HG03280 (cell line): ENCODE results near the gene CREB1.
"Not testable (repeated sequence)": the region's sequence is repeated elsewhere in the genome, so short reads cannot be mapped to it uniquely, and the experiment has no call there.

ENCODE experiments used
- ATAC-seq: cut with Tn5 transposase; IDR thresholded peaks from one replicate; pipeline ENCODE4 v1.9.1; 2021; ENCODE audit warnings: mild to moderate bottlenecking, moderate library complexity; ENCODE audit not compliant: unreplicated experiment

Gene CREB1

DNA sequence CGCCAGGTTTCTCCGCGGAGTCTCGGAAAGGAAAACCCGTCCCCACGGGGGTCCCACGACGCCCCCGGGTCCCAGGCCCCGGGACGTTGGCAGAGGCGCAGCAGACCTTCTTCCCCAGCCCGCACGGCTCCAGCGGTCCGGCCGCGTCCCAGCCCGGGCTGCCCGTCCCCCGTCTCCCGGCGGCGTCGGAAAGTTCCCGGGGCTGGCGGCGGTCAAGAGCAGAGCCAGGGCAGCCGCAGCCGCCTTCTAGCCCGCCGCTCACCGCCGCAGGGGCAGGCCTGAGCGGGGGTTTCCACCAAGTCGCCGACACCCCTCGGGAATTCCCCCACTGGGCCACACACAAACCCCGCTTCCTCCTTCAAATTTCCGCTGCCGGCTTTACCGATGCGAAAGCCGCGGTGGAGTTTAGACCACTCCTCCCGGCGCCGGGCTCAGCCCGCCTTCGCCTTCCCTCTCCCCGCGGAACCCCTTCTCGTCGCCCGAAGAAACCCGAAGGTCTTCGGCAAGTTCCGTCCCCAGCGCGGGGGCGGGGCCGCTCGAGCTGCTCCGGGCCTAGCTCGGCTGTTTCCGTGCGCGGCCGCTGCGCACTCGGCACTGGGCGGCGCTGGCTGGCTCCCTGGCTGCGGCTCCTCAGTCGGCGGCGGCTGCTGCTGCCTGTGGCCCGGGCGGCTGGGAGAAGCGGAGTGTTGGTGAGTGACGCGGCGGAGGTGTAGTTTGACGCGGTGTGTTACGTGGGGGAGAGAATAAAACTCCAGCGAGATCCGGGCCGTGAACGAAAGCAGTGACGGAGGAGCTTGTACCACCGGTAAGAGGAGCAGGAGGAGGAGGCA, at the start of gene CREB1:
Gene CREB1 (plus strand): TSS at position 633 of the 830 bp plus-strand sequence. CDS start 25,674 bp downstream, outside the sequence.
- peak; percentile 86 for ATAC-seq

DNA sequence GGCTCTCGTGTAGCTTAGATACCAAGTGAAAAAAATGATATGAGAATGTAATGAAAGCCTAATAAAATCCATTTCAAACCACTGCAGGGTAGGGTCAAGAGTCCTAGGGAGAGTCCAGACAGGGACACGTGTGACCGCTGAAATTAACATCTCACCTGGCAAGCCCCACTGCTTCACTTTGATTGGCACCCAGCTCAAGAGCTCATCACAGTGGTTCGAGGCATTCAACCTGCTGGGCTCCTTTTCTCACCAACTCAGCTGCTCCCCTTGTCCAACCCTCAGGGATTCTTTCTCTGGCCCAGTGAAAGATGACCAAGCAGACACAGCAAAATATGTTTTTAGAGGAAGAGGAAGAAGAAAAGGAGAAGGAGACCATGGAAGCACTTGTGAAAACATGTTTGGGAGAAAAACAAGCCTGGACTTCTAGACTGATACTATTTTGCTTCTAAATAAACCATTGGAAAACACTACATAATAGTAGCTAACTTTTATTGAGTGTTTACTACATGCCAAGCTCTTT, 49.2 kb upstream of the CREB1 start:
- no peak for ATAC-seq

DNA sequence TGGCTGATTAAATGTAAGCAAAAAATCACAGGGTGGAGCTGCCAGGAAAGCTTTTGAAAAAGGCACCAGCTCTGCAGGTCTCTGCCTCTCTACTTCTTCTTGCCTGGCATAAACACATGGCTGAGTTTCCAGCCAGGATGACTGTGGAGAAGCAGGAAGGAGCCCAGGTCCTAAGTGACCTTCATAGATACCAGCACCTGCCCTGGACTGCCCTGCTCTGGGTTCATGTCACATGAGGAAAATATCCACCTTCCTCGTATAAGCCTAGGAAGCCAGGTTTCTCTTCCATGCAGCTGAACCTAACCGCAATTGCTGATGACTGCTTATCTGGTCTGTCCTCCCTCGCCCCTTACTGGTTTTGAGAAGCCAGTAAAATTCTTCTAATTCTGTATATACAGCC, 47.8 kb upstream of the CREB1 start:
- no peak for ATAC-seq

DNA sequence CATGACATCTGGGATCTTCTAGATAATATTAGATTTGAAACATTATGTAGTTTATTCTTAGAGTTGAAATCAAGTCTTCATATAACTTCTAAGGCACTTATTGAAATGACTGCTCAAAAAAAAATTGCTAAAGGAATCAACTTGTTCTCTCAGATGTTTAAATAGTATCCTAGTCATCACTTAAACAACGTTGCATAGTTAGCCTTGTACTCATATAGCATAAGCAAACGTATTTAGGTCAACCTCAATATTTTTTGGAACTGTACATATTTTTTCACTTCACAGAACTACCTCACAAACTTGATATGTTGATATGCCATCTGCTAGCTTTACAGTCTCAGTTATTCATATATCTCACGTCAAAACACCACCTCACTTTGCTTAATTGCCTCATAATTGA, 47.1 kb upstream of the CREB1 start:
- no peak for ATAC-seq

DNA sequence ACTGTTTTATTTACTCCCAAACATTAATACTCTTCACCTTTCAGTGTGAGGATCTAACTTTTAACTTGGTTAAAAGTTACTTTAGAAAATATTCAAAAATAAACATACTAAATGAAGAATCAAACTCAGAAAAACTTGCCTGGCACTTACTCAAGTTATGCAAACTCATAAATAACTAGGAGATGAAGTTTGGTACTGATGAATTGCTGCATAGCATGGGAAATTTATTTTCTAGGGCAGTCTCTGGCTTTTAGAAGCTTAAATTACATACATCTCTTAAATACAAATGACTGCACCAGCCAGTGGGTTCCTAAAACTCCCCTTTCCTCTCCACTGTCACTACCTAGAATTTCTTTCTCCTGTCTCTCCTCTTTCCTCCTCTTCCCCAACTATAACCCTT, 46.7 kb upstream of the CREB1 start:
- ATAC-seq, result no peak

DNA sequence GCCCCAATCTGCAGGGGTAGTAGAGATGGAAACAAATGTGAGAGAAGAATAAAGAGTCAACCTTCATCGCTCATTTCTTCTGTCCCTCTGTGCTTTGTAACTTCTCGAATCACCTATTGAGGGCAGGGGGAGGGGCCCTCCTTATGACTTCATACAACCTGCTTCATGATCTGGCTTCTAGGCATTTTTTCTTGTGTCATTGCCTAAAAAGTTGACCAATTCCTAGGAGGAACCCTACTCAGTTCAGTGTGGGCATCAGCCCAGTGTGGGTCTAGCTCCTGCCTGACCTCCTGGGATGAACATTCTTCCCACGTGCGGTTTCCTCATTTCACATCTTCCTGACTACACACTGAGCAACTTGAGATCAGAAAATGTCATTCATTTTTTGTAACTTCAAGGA, 46.3 kb upstream of the CREB1 start:
- no peak for ATAC-seq

DNA sequence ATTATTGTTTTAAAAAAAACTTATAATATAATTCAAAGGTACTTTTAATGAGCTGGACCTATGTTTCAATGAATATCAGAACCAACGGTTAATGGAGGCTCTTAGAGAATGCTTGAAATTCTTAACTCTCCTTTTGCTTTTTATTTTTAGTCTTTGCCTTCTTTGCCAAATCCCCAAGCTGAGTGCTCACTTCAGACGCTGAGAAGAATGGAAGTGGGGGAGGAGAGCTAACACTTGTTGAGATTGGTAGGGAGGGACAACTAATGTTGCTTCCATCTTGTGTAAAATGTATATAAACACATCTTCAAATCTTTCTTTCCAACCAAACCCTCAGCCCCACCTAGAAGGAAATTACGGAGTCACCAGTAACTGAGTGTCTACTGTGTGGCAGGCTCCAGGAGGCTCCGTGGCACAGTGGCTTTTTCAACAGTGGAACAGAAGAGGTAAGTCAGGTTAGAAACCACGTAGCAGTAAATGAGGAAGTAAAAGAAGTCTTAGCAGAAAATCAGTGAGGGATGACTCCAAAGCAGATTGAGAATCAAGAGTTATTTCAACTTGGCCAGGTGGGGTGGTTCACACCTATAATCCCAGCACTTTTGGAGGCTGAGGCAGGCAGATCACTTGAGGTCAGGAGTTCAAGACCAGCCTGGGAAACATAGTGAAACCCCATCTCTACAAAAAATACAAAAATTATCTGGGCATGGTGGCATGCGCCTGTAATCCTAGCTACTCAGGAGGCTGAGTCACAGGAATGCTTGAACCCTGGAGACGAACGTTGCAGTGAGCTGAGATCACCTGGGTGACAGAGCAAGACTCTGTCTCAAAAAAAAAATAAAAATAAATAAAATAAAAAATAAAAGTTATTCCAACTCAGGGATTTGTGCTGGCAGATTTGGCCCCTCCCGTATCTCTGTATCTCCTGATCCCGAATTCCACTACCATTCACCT, 45.0 kb upstream of the CREB1 start:
- no peak for ATAC-seq

DNA sequence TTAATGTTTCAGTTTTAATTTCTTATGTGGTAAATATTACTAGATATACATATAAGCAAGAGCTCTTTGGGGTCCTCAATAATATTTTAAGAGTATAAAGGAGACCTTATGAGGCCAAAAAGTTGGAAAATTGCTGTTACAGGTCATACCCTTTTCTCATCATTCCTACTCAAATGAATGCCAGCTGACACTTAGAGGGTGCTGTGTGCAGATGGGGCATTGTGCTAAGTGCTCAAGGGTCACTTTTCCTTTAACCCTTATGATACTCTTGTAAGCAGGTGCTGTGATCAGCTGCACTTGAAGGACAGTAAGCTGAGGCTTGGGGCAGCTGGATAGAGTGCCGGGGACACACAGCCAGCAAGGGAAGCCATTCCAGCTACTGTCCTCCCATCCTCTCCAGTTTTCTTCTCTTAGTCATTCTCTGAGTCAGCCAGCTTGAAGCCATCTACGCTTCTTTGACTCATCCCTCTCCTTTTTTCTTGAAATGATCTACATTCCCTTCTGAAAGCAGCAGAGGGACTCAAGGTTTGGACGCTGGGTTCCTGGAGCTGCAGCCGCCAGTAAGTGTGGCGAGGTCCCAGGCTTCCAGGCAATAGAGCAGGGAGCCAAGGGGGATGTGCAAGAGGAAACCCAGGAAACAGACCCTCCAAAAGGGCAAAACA, 42.0 kb upstream of the CREB1 start:
- ATAC-seq, result no peak

DNA sequence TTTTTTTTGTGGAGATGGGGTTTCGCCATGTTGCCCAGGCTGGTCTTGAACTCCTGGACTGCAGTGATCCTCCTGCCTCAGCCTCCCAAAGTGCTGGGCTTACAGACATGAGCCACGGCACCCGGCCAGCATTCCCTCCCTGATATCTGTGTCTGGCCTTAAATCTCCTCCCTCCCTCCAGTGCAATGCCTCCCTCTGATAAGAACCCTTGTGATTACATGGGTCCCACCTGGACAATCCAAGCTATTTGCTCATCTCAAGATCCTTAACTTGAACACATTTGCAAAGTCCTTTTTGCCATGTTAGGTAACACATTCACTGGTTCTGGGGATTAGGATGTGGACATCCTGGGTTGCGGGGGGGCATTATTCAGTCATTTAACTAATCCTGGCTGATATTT, 40.5 kb upstream of the CREB1 start:
- ATAC-seq, result no peak

DNA sequence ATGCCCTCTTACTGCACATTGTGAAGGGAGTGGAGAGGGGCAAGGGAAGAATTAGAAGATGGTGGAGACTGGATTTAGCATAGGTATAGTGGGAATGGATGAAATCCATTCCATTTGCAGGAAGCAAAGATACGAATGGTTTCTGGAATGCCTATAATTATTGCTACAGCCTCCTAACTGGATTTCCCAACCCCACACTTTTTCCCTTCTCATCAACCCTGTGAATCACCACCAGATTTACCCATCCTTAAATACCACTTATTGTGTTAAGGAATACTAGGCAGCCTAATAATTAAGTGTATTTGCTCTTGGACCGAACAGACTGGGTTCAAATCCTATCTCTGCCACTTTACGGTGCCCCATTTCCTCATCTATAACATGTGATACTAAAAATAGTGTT, 39.3 kb upstream of the CREB1 start:
- ATAC-seq, result no peak

DNA sequence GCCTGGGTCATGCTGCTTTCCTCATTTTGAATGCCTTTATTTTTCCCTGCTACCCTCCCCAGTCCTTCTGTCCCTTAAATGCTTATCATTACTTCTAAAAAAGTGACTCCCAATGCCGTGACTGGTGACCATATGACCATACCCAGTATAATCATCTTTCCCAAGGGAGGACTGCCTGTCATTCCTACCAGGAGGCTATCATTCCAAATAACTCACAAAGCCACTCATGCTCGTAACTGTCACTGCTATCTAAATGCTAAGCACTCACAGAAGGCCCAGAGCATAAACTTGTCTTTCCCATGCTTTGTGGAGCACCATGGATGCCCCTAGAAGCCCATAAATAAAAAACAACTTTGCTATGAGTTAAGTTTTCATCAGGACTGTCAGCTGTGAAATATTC, 38.7 kb upstream of the CREB1 start:
- ATAC-seq, result no peak

DNA sequence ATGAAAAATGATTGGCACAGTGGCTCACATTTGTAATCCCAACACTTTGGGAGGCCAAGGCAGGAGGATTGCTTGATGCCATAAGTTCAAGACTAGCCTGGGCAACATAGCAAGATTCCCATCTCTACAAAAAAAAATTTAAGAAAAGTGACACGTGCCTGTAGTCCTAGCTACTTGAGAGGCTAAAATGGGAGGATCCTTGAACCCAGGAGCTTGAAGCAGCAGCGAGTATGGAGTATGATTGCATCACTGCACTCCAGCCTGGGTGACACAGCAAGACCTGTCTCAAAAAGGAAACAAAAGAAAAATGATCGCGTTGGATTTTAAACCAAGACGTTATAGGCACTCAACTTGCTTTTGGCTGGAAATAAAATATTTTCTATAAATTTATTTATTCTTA, 37.8 kb upstream of the CREB1 start:
- ATAC-seq, result no peak

DNA sequence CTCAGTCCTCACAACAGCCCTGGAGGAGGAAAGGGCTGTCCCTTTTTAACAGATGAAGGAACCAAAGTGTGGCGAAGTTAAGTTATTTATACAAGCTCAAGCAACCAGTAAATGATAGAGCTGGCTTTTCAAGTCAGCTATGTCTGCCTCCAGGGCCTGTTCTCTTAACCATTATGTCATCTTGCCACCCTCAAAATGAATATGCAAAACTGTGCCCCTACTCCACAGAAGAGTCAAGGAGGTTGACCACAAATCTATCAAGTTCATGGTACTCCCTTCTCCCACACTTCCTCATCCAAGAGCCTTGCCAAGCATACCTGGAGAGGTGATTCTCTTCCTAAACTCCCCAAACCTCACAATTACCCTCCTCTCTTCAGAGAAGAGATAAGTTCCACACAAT, 37.3 kb upstream of the CREB1 start:
- ATAC-seq, result no peak

DNA sequence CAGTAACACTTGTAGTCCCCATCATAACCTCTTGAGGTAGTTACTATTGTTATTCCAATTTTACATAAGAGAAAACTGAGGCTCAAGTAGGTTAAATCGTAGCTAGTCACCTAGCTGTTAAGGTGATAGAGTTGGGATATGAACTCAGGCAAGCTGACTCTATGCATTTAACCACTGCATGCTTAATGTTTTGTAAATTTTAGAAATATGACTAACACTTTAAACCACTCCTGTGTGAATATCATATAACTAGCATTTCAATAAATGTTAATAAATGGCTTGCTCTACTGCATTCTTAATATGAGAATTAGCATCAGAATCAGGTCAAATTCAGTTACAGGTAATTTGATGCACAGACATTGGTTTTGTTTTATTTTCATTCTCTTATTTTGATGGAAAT, 35.6 kb upstream of the CREB1 start:
- no peak for ATAC-seq

DNA sequence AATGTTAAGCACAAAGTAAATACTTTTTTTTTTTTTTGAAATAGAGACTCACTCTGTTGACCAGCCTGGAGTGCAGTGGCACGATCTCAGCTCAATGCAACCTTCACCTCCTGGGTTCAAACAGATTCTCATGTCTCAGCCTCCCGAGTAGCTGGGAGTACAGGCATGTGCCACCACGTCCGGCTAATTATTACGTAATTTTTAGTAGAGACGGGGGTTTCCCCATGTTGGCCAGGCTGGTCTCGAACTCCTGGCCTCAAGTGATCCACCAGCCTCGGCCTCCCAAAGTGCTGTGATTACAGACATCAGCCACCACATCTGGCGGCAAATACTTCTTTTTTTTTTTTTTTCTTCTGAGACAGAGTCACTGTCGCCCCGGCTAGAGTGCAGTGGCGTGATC, 32.8 kb upstream of the CREB1 start:
- not testable (repeated sequence) for ATAC-seq

DNA sequence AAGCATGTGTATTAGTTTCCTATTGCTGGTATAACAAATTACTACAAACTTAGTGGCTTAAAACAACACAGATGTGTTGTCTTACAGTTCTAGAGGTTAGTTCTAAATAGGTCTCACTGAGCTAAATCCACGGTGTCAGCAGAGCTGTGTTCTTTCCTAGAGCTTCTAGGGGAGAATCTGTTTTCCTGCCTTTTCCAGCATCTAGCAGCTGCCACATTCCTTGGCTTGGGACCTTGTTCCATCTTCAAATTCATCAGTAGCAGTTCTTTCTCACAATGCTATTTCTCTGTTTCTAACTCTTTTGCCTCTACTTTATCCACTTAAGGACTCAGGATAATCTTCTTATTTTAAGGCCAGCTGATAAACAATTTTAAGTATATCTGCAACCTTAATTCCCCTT, 32.2 kb upstream of the CREB1 start:
- ATAC-seq, result no peak

DNA sequence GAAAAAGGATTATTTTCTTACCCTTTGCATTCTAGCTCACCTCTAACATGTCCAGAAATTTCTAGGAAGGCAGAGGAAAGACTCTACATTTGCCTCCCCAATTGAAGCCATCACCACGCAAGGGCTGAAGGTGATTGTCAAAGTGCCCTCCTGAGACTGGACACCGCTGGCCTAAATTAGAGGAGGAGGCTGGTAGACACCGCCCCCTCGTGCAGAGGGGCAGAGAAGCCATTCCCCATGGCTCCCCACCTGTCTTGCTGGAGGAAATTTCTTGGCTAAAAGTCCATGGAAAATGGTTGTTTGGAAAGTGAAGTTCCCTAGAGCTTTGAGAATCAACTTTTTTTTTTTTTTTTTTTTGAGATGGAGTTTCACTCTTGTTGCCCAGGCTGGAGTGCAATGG, 31.3 kb upstream of the CREB1 start:
- no peak for ATAC-seq

DNA sequence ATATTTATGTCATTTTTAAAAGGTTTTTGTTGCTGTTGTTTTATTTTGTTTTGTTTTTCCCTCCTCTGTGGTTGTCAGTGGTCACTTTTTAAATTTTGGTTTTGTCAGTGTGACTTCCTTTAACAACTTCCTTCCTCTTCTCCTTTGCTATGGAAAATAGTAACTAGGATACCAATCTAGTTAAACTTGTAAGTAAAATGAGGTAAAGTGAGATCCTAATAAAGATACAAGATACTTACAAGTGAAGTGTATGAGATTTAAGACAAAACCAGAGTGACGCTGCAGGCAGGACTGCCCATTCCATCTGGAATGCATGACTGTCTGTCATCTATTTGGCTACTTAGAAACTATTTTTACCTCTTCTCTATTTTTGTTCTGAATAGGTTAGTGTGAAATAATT, 30.6 kb upstream of the CREB1 start:
- ATAC-seq, result no peak

DNA sequence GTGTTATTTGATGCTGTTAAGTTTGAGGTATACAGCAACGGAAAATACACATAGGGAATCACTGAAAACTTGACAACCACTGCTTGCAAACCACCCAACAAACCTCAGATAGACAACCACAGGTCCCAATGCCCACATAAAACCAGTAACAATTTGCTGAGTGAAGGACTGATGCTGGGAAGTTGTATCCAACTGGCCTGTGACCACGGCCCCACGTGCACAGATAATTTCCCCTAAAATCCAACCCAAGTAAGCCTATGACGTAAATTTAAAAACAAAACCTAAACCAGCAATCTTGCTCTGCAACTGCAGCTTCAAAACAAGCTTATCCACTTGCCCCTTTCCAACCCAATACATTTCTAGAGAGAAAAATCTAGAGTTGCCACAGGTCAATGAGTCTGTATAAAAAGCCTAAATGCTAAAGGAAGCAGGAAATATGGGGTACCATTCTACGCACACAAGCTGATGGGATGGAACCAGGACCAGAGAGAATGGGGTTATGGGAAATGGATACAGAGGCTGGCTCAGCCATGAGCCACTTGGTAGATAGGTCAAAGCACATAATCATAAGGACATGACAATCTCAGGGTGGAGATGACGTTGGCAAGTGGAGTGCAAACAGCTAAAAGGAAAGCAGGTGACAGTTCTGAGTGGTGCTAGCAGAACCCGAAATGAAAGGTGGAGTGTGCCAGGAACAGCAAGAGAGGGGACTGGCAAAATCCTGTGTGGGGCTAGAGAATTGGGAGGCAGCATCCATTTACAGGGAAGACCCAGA, 27.8 kb upstream of the CREB1 start:
- no peak for ATAC-seq

DNA sequence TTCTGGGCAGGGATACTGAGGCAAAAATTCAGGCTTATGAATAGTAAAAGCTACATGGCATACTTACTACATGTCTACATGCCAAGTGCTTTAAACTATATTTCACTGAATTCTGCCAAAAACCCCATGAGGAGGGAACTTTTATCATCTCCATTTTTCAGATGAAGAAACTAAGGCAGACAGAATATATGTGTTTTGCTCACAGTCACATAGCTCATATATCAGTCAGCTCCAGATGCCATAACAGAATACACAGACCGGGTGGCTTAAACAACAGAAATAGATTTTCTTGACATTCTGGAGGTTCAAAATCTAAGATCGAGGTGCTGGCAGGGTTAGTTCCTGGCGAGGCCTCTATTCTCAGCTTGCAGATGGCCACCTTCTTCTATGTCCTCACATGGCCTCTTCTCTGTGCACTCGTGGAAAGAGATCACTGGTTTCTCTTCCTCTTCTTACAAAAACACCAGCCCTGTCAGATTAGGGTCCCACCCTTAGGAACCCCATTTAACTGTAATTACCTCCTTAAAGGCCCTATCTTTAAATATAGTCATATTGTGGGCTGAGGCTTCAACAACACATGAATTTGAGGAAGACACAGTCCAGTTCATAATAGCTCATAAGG, 27.1 kb upstream of the CREB1 start:
- ATAC-seq, result peak; percentile 46
